HG03280 (cell line): ENCODE measurements around the gene LENEP.
A peak's percentile ranks its signal among the peaks of the same experiment; 100 is the strongest.
"Not testable (repeated sequence)": the region's sequence is repeated elsewhere in the genome, so short reads cannot be mapped to it uniquely, and the experiment has no call there.

Experiments
- ATAC-seq: cut with Tn5 transposase; IDR thresholded peaks from one replicate; pipeline ENCODE4 v1.9.1; 2021; ENCODE audit warnings: mild to moderate bottlenecking, moderate library complexity; ENCODE audit not compliant: unreplicated experiment

LENEP gene

GRCh38 chr1:154974808-154975408, 18.5 kb upstream of the LENEP start:
- ATAC-seq, result peak; percentile 53

GRCh38 chr1:154975409-154976059, 17.9 kb upstream of the LENEP start:
- ATAC-seq, result no peak

- not testable (repeated sequence) for ATAC-seq
Observed at GRCh38 chr1:154977762-154978161, 15.6 kb upstream of the LENEP start.

- ATAC-seq, result no peak
Observed at GRCh38 chr1:154978360-154978759, 15.0 kb upstream of the LENEP start.

- no peak for ATAC-seq
Observed at GRCh38 chr1:154982341-154982740, 11.0 kb upstream of the LENEP start.

- ATAC-seq, result peak; percentile 98
Observed at GRCh38 chr1:154982897-154983648, 10.3 kb upstream of the LENEP start, which contains the start of gene FLAD1. FLAD1 (plus strand) TSS chr1:154983344; CDS start chr1:154983695, 351 bp downstream.

GRCh38 chr1:154983776-154984466, 9.5 kb upstream of the LENEP start:
- ATAC-seq, result no peak

GRCh38 chr1:154986736-154987135, 6.7 kb upstream of the LENEP start:
- not testable (repeated sequence) for ATAC-seq

GRCh38 chr1:154987326-154987725, 6.1 kb upstream of the LENEP start:
- ATAC-seq, result no peak

GRCh38 chr1:154988058-154988954, 5.1 kb upstream of the LENEP start:
- ATAC-seq, result no peak

GRCh38 chr1:154989195-154989860, 4.1 kb upstream of the LENEP start:
- no peak for ATAC-seq

GRCh38 chr1:154990276-154990675, 3.1 kb upstream of the LENEP start:
- no peak for ATAC-seq

- no peak for ATAC-seq
Observed at GRCh38 chr1:154992721-154993571, 440 bp upstream of the LENEP start.

GRCh38 chr1:154994269-154994587, 842 bp downstream of the LENEP start:
- ATAC-seq, result no peak

GRCh38 chr1:154994591-154994990, 1.2 kb downstream of the LENEP start:
- no peak for ATAC-seq

- not testable (repeated sequence) for ATAC-seq
Observed at GRCh38 chr1:154995301-154995983, 2.1 kb downstream of the LENEP start.

- no peak for ATAC-seq
Observed at GRCh38 chr1:154996966-154997701, 3.7 kb downstream of the LENEP start.
